ENCODE measurements around the gene MS4A5.

Gene MS4A5

GRCh38 chr11:60393016-60393415 lies 36.4 kb upstream of the MS4A5 start:
- no peak overlapping the region for H3K14ac ChIP-seq (ENCODE audit: low read length)
- no peak overlapping the region for H3K18ac ChIP-seq (ENCODE audit: low read length)
- H4K8ac ChIP-seq (ENCODE audit: low read depth, low read length), result no peak overlapping the region
- H2BK12ac ChIP-seq (ENCODE audit: low read length), result no peak overlapping the region
- no peaks in the 10 kb centered on the region for H3K4me1 ChIP-seq (ENCODE audit: control insufficient read depth in 2 of 2, insufficient read depth in 1 of 2, low read depth in 1 of 2, low read length in 2 of 2)
- H3K79me1 ChIP-seq (ENCODE audit: low read depth, low read length), result no peaks in the 10 kb centered on the region
- H3K36me3 ChIP-seq (replicated peaks in 1 of 2; ENCODE audit: control insufficient read depth in 2 of 2, insufficient read depth in 2 of 2, low read length in 2 of 2), result no peaks in the 10 kb centered on the region
- no peak overlapping the region for H3K9ac ChIP-seq (ENCODE audit: low read depth, low read length, poor library complexity)
- no peak overlapping the region for H3K23ac ChIP-seq (ENCODE audit: low read depth, low read length, poor library complexity)
- no peak overlapping the region for H3K4me2 ChIP-seq (ENCODE audit: insufficient read depth, low read length, poor library complexity, severe bottlenecking)
- H3K4me3 ChIP-seq (ENCODE audit: low read length in 2 of 2), result no peak overlapping the region
- H2BK5ac ChIP-seq (ENCODE audit: low read length), result no peak overlapping the region
- no peak overlapping the region for H2BK120ac ChIP-seq (ENCODE audit: low read depth, low read length)
- H4K91ac ChIP-seq (ENCODE audit: low read depth, low read length, poor library complexity), result no peak overlapping the region
- DNase-seq (ENCODE audit: low spot score), result no peak
- H3K27ac ChIP-seq (replicated peaks; ENCODE audit: low read length), result no peak overlapping the region
- no CpG with 5 or more reads among the region's 5 CpGs for WGBS, 2 donors (ENCODE audit: extremely low coverage in 2 of 2, insufficient read length in 2 of 2, insufficient replicate concordance in 1 of 2)
- no peaks in the 10 kb centered on the region for H3K9me3 ChIP-seq (replicated peaks in 1 of 2; ENCODE audit: control insufficient read depth in 2 of 2, insufficient read depth in 1 of 2, low read depth in 1 of 2, low read length in 2 of 2)
- no peak overlapping the region for H2BK15ac ChIP-seq (ENCODE audit: low read length)
- H3K27me3 ChIP-seq (ENCODE audit: control insufficient read depth in 3 of 3, insufficient read depth in 3 of 3, low read depth in 1 of 3, low read length in 3 of 3), result no peaks in the 10 kb centered on the region
- no peak overlapping the region for H3K4ac ChIP-seq (ENCODE audit: low read length)
- H2AK5ac ChIP-seq (ENCODE audit: low read depth, low read length), result no peak overlapping the region
- no peak overlapping the region for H2AFZ ChIP-seq (ENCODE audit: low read length)

DNA sequence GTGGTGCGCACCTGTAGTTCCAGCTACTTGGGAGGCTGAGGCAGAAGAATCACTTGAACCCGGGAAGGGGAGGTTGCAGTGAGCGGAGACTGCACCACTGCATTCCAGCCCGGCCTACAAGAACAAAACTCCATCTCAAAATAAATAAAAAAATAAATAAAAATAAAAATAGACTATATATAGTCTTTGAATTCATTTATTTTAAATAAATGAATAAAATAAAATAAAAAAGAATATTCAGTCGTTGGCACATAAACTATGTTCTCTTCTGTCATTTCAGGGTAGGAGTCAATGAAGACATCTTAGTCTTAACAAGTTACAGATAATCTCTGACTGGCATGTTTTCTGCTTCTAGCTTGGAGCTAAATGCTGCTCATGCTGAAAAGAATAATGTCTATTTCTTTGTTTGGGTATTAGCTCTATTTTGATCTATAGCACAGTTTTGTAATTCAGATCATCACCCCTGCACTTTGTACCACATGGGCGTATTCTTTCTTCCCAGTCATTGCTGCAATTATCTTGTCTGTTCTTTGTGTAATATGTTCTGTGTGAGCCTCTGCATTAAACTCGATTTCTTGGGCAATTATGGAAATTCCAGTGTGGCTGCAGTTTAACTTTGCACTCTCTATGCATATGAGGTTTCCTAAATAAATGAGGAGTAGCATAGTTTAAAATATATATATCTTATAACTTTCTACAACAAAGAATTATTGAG lies 34.5 kb upstream of the MS4A5 start:
- no peak for DNase-seq (ENCODE audit: low spot score)
- Histone ChIP-seq H3K27me3 (ENCODE audit: control insufficient read depth in 3 of 3, insufficient read depth in 3 of 3, low read depth in 1 of 3, low read length in 3 of 3) (no peaks in the 10 kb centered on the region), H3K9ac (ENCODE audit: low read depth, low read length, poor library complexity) (no peak overlapping the region), H2BK5ac (ENCODE audit: low read length) (no peak overlapping the region), H3K14ac (ENCODE audit: low read length) (no peak overlapping the region), H3K18ac (ENCODE audit: low read length) (no peak overlapping the region), H3K4ac (ENCODE audit: low read length) (no peak overlapping the region), H2BK12ac (ENCODE audit: low read length) (no peak overlapping the region), H3K4me3 (ENCODE audit: low read length in 2 of 2) (no peak overlapping the region), H3K23ac (ENCODE audit: low read depth, low read length, poor library complexity) (no peak overlapping the region), H2AFZ (ENCODE audit: low read length) (no peak overlapping the region), H3K27ac (replicated peaks; ENCODE audit: low read length) (no peak overlapping the region), H2BK120ac (ENCODE audit: low read depth, low read length) (no peak overlapping the region), H3K36me3 (replicated peaks in 1 of 2; ENCODE audit: control insufficient read depth in 2 of 2, insufficient read depth in 2 of 2, low read length in 2 of 2) (no peaks in the 10 kb centered on the region), H3K79me1 (ENCODE audit: low read depth, low read length) (no peaks in the 10 kb centered on the region), H2AK5ac (ENCODE audit: low read depth, low read length) (no peak overlapping the region), H3K4me1 (ENCODE audit: control insufficient read depth in 2 of 2, insufficient read depth in 1 of 2, low read depth in 1 of 2, low read length in 2 of 2) (no peaks in the 10 kb centered on the region), H3K4me2 (ENCODE audit: insufficient read depth, low read length, poor library complexity, severe bottlenecking) (no peak overlapping the region), H4K8ac (ENCODE audit: low read depth, low read length) (no peak overlapping the region), H3K9me3 (replicated peaks in 1 of 2; ENCODE audit: control insufficient read depth in 2 of 2, insufficient read depth in 1 of 2, low read depth in 1 of 2, low read length in 2 of 2) (no peaks in the 10 kb centered on the region), H2BK15ac (ENCODE audit: low read length) (no peak overlapping the region), H4K91ac (ENCODE audit: low read depth, low read length, poor library complexity) (no peak overlapping the region)
- WGBS, 2 donors (ENCODE audit: extremely low coverage in 2 of 2, insufficient read length in 2 of 2, insufficient replicate concordance in 1 of 2), result no CpG with 5 or more reads among the region's 7 CpGs

GRCh38 chr11:60396382-60396781 lies 33.0 kb upstream of the MS4A5 start, which contains the start of gene MS4A14:
Gene MS4A14, plus strand, starts transcription at chr11:60396459. Its CDS starts 120 bp downstream, at chr11:60396579.
- no peak for DNase-seq (ENCODE audit: low spot score)
- Histone ChIP-seq H3K4me3 (ENCODE audit: low read length in 2 of 2) (no peak within 1 kb of the TSS), H3K36me3 (replicated peaks in 1 of 2; ENCODE audit: control insufficient read depth in 2 of 2, insufficient read depth in 2 of 2, low read length in 2 of 2) (no peaks in the 10 kb centered on the region), H4K91ac (ENCODE audit: low read depth, low read length, poor library complexity) (no peak within 1 kb of the TSS), H3K23ac (ENCODE audit: low read depth, low read length, poor library complexity) (no peak within 1 kb of the TSS), H3K79me1 (ENCODE audit: low read depth, low read length) (no peaks in the 10 kb centered on the region), H2BK15ac (ENCODE audit: low read length) (no peak within 1 kb of the TSS), H3K27me3 (ENCODE audit: control insufficient read depth in 3 of 3, insufficient read depth in 3 of 3, low read depth in 1 of 3, low read length in 3 of 3) (no peaks in the 10 kb centered on the region), H4K8ac (ENCODE audit: low read depth, low read length) (no peak within 1 kb of the TSS), H3K4me1 (ENCODE audit: control insufficient read depth in 2 of 2, insufficient read depth in 1 of 2, low read depth in 1 of 2, low read length in 2 of 2) (no peaks in the 10 kb centered on the region), H2BK5ac (ENCODE audit: low read length) (no peak within 1 kb of the TSS), H3K4me2 (ENCODE audit: insufficient read depth, low read length, poor library complexity, severe bottlenecking) (no peak within 1 kb of the TSS), H3K14ac (ENCODE audit: low read length) (no peak within 1 kb of the TSS), H3K9me3 (replicated peaks in 1 of 2; ENCODE audit: control insufficient read depth in 2 of 2, insufficient read depth in 1 of 2, low read depth in 1 of 2, low read length in 2 of 2) (no peaks in the 10 kb centered on the region), H2BK120ac (ENCODE audit: low read depth, low read length) (no peak within 1 kb of the TSS), H2AFZ (ENCODE audit: low read length) (no peak within 1 kb of the TSS), H2AK5ac (ENCODE audit: low read depth, low read length) (no peak within 1 kb of the TSS), H3K18ac (ENCODE audit: low read length) (no peak within 1 kb of the TSS), H2BK12ac (ENCODE audit: low read length) (no peak within 1 kb of the TSS), H3K9ac (ENCODE audit: low read depth, low read length, poor library complexity) (no peak within 1 kb of the TSS), H3K27ac (replicated peaks; ENCODE audit: low read length) (no peak within 1 kb of the TSS), H3K4ac (ENCODE audit: low read length) (no peak within 1 kb of the TSS)
- no CpG with 5 or more reads among the region's 3 CpGs for WGBS, 2 donors (ENCODE audit: extremely low coverage in 2 of 2, insufficient read length in 2 of 2, insufficient replicate concordance in 1 of 2)

DNA sequence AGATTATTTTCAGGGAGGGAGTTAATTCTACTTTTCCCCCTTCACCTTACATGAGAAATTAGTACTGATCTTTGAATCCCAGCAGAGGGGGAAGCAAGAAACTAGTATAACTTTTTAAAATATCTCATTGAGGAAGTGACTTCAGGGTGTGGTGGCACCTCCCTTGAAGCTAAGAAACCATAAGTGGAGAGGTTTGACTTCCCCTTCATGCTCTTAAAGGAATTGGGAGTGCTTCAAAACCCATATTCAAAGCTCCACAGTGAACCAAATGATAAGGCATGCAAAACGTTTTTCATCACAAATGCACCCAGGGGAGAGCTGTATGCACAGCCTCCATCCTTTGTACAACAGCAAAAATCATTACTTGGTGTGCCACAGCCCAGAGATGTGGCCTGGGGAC lies 32.6 kb upstream of the MS4A5 start:
- Histone ChIP-seq H3K9ac (ENCODE audit: low read depth, low read length, poor library complexity) (no peak overlapping the region), H4K8ac (ENCODE audit: low read depth, low read length) (no peak overlapping the region), H2BK120ac (ENCODE audit: low read depth, low read length) (no peak overlapping the region), H3K79me1 (ENCODE audit: low read depth, low read length) (no peaks in the 10 kb centered on the region), H3K27me3 (ENCODE audit: control insufficient read depth in 3 of 3, insufficient read depth in 3 of 3, low read depth in 1 of 3, low read length in 3 of 3) (no peaks in the 10 kb centered on the region), H2AFZ (ENCODE audit: low read length) (no peak overlapping the region), H3K18ac (ENCODE audit: low read length) (no peak overlapping the region), H2BK15ac (ENCODE audit: low read length) (no peak overlapping the region), H2BK12ac (ENCODE audit: low read length) (no peak overlapping the region), H4K91ac (ENCODE audit: low read depth, low read length, poor library complexity) (no peak overlapping the region), H3K4me3 (ENCODE audit: low read length in 2 of 2) (no peak overlapping the region), H3K36me3 (replicated peaks in 1 of 2; ENCODE audit: control insufficient read depth in 2 of 2, insufficient read depth in 2 of 2, low read length in 2 of 2) (no peaks in the 10 kb centered on the region), H3K27ac (replicated peaks; ENCODE audit: low read length) (no peak overlapping the region), H3K4ac (ENCODE audit: low read length) (no peak overlapping the region), H3K4me2 (ENCODE audit: insufficient read depth, low read length, poor library complexity, severe bottlenecking) (no peak overlapping the region), H2AK5ac (ENCODE audit: low read depth, low read length) (no peak overlapping the region), H3K4me1 (ENCODE audit: control insufficient read depth in 2 of 2, insufficient read depth in 1 of 2, low read depth in 1 of 2, low read length in 2 of 2) (no peaks in the 10 kb centered on the region), H3K9me3 (replicated peaks in 1 of 2; ENCODE audit: control insufficient read depth in 2 of 2, insufficient read depth in 1 of 2, low read depth in 1 of 2, low read length in 2 of 2) (no peaks in the 10 kb centered on the region), H3K23ac (ENCODE audit: low read depth, low read length, poor library complexity) (no peak overlapping the region), H3K14ac (ENCODE audit: low read length) (no peak overlapping the region), H2BK5ac (ENCODE audit: low read length) (no peak overlapping the region)
- no CpG with 5 or more reads among the region's 1 CpG for WGBS, 2 donors (ENCODE audit: extremely low coverage in 2 of 2, insufficient read length in 2 of 2, insufficient replicate concordance in 1 of 2)
- DNase-seq (ENCODE audit: low spot score), result no peak

All from neuronal stem cell (in vitro differentiated cells).